NCI-H1694 treated with DMSO at 0.1 percent for 48 hours (cell line): ENCODE measurements around the gene FHIT.
"Not testable (repeated sequence)": the region's sequence is repeated elsewhere in the genome, so short reads cannot be mapped to it uniquely, and the experiment has no call there.

Experiments
- DNase-seq: peaks from one replicate; lab custom pipeline; 2025; lab: John Stamatoyannopoulos, UW

The FHIT gene

DNA sequence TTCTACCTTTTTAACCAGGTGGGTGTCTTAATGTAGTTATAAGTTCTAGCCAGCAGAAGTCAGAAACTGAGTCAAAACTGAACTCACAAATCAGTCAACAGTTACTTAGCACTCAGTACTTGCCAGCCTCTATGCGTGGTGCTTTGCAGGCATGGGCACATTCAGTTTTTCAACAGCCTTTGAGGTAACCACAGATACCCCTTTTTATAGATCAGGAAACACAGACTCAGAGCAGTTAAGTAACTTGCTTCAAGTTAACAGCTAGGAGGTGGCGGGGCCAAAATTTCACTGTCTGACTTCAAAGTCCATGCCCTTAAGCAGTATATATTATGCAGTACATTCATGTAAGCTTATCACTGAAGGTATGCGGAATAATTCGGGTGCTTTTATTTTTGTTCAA lies 139.4 kb downstream of the FHIT start:
- DNase-seq = no peak

DNA sequence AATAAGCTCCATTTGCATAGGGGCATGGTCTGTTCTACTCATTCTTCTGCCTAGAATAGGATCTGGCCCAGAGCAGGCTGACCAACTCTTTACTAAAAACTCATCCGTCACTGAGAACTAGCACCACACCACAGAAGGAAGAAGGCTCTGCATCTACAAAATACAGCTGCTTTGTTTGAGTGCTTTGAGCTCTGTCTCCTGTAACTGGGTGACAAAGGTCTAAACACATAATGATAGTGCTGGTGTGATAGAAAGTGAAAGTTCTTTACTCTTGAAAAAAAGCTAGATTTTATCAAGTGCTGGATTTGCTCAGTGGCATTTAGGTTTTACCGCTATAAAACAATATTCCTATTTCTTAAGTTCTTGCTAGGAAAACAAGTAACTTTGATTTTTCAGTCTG lies 140.7 kb downstream of the FHIT start:
- no peak for DNase-seq

DNA sequence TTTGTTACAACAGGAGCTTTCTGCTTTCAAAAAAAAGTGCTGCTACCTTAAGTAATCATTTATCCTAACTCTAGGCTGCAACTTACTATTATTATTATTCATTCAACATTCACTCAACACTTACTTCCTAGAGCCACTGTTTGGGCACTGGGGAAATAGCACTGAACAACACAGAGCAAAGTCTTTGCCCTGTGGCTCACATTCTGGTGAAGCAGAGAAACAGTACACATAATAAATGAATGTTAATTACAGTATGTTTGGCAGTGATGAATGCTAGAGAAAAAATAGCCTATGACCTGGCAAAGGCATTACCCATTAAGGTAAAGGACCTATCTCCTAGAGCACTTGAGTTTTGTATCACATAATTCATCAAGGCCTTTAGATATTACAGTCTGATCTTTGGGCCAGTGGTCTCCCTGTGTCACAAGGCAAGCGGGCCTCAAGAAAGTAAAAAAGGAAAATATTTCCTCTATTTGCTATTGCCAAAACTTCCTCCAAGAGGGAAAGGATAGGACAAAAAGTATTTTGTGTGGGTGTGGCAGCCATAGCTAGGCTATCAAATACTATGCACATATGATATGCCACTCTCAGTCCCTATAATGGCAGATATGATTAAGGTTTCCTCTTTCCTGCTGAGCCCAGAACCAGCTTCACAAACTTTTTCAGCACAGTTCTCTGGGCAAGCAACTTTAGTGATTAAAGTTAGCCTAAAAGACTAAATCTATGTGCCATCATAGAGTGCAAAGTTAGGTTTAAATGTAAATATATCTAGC lies 142.8 kb downstream of the FHIT start:
- DNase-seq = no peak

DNA sequence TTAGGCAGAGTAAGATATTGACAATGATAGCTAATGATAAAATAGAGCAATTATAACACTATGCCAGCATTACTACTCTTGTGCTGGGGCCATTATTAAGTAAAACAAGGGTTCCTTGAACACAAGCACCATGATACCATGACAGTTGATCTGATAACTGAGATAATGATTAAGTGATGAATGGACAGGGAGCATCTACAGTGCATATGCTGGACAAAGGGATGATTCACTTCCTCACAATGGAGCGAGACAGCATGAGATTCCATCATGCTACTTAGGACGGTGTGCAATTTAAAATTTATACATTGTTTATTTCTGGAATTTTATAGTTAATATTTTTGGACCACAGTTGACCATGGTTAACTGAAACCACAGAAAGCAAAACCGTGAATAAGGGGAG lies 156.6 kb downstream of the FHIT start:
- DNase-seq = no peak

DNA sequence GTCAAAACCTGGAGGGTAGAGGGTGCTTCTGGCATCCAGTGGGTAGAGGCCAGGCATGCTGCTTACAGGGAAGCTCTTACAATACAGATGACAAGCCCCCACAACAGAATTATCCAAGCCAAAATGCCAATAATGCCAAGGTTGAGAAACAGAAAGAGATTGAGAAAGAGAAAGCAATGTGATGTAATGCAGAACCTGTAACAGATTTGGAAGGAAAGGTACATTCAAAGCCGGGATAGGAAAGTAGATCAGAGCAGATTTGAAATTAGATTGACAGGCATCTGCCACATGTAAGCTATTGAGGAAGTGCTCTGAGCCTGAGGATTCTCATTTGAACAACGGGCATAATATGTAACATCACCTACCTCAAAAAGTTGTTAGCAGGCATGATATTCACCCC lies 157.9 kb downstream of the FHIT start:
- DNase-seq = no peak

DNA sequence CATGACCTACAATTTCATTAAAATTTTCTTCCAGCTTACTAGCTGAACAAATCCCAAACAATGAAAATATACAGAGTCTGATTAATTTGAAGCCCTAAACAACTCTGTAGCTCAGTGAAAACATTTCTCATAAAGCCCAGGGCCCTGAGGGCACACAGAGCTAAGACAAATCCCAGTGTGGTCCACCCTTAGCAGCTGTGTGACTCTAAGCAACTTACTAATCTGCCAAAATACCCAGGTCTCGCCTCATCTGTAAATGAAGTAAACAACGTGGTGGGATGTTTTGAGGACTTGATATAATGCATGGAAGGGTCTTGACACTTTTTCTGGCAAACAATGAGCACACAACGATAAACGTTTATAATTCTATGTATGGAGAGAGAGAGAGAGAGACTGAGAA lies 158.4 kb downstream of the FHIT start:
- no peak for DNase-seq

DNA sequence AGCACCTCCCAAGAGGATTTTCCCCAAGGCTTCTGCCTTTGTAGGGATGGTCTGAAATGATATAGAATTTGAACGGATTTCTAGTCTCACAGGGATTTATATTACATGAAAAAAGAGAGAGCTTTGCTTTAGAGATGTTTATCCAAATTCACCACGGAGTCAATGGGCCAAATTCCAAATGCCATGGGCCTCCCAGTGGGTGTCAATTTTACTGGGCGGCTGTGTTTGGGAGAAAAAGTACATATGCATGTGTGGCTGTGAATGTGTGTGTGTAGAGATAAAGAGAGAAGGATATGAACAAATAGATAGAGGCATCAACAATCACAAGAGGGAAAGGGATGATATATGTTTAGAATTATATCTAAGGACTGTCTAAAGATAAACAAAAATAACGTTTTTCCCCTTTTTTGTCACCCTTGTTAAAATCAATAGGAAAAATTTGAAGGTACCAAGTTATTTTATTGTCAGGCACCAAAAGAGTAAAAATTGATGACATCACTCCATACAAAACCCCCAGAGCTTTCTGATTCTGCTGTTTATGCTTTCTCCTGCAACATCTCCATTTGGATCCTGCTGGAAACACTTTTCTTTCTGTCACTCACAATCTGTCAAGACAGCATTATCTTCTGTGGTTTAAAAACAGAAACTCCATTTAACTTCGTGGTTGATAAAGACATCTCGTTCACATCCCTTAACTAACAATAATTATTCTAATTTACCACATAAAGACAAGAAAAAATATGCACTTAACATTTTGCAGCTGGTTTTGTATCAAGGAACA lies 160.7 kb downstream of the FHIT start:
- DNase-seq = no peak

DNA sequence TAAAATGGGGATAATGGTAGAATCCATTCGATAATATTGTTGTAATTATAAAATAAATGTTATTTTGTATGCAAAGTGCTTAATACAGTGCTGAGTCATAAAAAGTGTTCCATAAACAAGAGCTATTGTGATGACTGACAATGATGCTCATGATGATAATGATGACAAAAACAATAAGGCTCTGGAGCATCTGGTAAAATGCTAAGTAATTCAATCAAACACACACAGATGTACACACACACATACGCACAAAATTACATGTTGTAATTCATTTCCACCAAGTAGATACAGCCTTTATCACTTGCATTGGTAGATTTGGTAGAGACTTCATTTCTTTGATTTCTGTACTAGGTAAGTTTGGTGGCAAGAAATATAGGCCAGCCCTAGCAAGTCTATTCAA lies 163.8 kb downstream of the FHIT start:
- no peak for DNase-seq

DNA sequence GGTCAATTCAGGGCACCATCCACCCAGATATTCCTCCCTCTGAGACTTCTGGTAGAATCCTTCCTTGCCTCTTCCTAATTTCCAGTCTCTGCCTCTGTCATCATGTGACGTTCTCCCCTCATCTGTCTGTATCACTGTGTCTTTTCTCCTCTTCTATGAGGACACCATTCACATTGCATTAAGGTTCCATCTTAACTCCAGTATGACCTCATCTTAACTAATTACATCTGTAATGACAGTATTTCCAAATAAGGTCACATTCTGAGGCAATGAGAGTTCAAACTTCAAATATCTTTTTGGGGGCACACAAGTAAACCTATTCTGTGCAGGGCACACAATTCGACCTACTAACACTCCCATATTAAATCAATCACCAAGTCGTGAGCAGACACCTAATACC lies 169.7 kb downstream of the FHIT start:
- DNase-seq = no peak

DNA sequence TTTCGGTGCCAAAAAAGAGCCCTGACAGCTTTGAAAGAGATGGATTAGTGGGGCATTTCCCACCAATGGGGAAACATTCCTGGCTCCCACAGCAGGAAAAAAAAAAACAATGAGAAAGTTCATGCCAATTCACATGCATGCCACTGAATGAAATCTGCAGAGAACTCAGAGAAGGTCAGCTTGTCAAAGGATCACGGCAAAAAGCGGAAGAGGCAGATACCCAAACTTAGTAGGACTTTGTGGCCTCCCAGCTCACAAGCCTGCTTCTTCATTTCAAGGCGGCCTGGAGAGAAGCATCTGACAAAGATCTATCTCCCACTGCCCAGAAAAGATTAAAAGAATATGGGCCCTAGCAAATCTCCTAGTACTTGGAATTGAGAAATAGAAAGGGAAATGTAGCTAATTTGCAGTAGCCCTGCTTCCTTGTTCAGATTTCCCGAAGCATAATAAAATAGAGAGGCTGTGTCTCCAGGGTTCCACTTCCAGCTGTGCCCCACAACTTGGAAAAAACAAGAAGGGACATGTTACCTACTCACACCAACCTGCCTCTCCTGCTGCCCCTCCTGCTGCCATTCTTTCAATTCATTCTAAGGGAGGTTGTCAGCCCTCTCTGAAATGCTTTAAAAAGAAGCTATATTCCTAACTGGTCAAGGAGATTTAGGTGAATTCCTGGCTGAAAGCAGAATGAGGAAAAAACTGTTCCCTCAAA lies 170.4 kb downstream of the FHIT start:
- DNase-seq = no peak

DNA sequence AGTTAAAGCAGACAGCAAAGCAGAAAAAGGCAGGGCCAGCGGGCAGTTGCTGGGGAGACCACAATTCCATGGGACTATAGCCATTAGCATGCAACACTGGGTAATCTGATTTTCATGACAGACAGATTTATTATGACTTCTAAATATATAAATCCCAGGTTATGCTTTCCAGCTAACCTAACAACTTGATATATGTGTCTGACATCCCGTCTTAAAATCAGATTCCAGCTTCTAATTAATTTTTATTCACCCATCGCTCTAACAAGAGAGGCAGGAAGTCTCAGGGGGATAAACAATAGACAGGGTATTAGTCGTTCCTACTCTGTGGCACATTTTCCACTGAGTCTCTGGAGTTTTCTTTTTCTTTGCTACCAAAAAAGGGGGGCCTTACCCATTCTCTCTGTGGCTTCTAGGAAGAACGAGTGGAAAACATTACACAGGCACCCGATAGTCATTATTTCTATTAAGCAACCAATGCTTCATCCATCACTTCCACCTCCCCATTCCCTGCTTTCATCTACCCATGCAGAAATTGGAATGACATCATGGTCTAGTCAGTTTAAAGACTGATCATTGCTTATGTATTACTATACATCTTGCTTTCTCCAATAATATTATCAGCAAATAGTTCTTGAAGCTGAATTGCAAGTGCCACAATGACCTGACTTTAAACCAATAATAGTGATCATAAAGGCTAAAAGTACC lies 173.1 kb downstream of the FHIT start:
- no peak for DNase-seq

DNA sequence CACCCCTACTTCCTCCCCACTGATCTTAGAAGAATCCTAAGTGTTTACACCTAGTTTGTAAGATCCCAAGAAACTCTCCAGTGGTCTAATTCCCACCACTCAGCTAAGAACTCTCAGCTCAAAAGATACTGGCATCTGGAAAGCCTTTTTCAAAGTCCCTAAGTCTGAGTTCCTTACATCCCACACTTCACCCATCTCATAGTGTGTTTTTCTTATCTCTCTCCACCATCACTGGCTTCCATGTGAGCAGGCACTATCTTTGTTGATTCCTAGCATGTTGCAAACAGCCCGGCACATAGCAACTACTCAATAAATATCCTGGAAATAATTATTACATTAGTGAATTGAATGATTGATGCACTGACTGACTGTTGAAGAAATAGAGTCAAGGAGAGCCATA lies 173.7 kb downstream of the FHIT start:
- no peak for DNase-seq

DNA sequence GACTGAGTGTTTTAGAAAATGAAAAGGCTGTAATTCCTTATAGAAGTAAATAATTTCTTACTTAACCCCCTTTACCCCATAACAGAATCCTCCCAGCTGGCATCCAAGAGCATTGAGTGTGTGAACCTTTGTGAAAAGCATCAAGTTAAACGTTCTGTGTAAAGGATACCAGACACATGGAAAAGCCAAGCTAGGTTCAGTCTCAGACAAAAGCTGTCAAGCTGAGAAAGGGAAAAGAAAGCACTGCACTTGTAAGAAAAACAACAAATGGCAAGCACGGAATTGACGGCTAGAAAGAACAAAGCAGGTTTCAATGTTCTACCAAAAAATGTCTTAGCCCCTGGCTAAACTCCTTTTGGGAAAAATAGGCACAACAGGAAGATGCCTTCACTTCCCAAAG lies 176.5 kb downstream of the FHIT start:
- DNase-seq = no peak

DNA sequence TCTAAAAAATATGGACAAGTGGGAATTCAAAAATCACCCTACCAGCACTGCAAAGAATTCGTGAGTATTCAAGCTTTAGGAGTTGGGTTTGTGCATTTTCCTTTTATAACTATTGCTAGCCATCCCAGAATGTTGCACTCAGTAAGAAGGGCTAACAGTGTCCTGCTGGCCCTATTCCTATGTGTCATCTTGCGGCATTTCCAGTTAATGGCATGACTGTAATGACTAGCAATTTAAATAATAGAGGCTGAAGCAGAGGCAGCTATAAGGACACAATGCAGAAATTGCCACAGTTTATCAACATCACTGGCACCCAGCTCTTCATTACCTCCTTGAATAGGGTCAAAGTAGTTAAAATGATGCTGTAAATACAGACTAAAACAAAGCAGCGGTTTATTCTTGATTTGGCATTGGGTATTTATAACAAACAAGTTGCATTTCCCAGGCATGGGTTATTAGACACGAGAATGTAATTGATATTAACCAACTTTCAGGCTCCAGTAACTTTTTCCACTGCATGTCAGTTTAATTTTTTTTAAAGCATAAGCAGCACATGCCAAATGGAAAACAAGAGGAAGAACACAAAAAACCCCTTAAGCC lies 177.6 kb downstream of the FHIT start:
- no peak for DNase-seq

DNA sequence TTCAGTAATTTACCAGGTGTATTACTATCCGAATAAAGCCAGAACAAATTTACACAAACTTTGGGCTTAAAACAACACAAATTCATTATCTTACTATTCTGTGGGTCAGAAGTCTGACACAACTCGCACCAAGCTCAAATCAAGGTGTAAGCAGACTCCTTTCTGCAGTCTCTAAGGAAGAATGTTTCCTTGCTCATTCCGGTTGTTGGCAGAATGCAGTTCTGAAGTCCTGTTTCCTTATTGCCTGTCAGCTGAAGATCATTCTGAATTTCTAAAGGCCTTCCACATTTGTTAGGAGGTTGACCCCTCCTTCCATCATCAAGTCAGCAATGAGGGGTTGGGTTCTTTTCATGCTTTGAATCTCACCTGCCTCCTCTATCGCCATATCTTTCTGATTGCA lies 183.2 kb downstream of the FHIT start:
- no peak for DNase-seq

DNA sequence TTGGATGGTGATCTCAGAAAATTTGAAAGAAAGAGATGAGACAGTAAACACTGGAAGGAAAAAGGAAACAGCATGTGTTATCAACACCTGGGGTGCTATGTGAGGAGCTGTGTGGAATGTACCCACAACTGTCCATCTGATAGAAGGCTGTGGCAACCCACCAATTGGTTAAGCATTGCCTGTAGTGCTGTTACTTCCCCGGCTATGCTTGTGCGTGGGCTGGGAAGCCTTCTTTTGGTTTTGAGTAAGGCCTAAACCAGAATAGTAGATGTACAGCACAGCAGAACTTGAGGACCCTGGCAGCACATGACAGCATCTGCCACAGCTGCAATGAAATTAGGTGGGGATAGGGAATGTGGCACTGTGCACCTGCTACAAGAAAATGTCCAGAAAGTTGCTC lies 184.5 kb downstream of the FHIT start:
- DNase-seq = no peak

DNA sequence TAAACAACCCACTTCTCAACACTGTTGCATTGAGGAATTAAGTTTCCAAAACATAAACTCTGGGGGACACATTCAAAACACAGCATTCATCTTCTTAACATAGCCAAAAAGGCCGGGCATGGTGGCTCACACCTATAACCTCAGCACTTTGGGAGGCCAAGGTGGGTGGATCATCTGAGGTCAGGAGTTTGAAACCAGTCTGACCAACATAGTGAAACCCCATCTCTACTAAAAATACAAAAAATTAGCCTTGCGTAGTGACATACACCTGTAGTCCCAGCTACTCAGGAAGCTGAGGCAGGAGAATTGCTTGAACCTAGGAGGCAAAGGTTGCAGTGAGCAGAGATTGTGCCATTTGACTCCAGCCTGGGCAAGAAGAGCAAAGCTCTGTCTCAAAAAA lies 185.0 kb downstream of the FHIT start:
- DNase-seq = not testable (repeated sequence)

DNA sequence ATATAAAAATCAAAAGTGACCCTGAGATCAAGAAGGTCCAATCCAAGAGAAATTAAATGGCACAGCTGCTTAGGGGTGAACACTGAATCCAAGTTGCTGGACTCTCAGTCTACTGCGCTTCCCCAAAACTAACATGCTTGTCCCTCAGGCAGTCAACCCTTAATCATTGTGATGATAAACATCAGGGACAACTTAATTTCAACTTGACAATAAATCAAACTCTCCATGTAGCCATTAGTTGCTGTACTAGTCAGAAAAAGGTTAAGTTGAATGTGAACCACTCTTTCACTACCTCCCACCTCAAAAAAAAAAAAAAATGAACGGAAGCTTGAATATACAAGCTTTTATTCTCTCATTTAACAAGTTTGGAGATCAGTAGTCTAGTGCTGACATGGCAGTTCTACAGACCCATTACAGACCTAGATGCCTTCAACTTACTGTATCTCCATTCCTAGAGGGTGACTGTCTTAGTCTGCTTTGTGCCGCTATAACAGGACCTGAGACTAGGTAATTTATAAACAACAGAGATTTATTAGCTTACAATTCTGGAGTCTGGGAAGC lies 185.7 kb downstream of the FHIT start:
- no peak for DNase-seq

DNA sequence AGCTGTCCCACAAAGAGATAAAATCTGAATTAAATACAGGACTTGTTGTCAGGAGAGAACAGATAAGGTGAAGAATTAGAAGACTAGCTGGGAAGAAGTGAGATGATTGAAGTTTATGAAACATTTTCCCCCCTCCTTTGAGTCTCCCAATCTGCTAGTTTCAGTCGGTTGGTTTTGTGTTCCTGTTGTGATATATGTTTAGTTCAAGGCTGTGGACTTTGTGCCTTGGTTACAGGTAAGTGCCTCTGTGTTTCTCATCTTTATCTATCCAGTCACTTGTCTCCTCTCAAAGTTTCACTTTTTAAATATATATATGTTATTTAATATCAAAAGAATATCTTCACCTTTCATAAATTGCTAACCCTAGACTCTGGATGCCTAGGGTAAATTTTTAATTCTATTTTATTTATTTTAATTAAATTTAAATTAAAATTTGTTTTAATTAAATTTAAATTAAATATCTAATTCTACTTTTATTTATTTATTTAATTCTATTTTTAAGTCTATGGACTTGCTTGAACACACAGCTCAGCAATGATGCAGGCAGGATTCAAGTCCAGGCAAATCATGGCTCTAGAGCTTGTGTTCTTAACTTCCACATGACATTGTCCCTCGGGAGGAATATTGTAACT lies 190.0 kb downstream of the FHIT start:
- no peak for DNase-seq

DNA sequence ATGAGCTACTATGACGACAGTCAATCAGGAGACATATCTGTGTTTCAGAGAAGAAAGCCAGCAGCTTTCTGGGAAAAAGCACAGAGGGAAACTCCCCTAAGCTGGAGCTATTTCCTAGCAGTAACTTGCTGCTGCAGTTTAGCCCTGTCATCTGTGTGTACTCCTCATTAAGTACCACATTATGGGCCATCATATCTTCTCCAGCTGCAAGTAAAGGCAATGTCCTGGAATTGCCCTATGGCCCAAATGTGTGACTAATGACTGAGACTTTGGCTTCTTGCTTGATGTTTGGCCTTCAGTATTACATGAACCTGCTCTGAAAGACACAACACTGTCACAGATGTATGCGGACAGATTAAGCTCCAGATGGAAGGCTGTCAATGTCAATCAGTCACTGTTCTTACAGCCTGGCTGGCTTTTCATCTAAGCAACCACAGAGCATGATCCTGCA lies 190.8 kb downstream of the FHIT start:
- DNase-seq = no peak

DNA sequence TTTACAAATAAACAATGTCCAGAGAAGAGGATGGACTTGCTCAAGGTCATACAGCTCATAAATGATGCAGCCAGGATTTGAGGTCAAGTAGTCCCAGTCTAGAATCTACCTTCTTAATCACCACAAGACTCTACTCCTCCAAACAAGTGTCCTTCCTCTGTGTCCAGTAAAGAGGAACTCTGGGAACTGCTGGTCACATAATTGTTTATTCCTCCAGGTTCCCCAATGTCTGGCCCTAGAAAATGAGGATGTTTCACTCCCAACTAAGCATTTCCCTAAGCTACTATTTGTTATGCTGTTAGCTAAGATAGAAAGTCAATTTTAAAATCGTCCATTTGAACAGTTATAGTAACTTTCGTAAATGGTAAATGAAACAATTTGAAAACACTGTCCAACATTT lies 192.4 kb downstream of the FHIT start:
- DNase-seq = no peak
